ENCODE measurements around the gene NEGR1.

NEGR1 gene

GRCh38 chr1:72230746-72231145 is 51.6 kb downstream of the NEGR1 start:
- no peak for DNase-seq (ENCODE audit: low read depth)

DNA sequence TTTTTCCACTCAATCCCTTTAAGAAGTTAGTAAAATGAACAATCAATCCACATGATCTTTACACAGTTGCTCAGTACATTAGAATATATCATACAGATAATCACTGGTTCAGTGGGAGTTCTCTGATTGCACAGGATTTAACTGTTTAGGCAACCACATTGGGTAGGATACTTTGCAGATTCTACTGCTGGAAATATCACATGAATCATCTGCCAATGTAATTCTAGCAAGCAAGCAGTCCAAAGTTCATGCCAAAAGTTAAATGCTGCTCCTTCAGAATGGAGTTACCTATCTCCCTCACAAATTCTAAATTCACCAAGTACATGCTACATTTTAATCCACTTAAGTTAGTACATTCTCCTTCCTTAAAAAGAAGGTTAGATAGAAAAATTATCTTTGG is 52.4 kb downstream of the NEGR1 start:
- DNase-seq (ENCODE audit: low read depth) = no peak

DNA sequence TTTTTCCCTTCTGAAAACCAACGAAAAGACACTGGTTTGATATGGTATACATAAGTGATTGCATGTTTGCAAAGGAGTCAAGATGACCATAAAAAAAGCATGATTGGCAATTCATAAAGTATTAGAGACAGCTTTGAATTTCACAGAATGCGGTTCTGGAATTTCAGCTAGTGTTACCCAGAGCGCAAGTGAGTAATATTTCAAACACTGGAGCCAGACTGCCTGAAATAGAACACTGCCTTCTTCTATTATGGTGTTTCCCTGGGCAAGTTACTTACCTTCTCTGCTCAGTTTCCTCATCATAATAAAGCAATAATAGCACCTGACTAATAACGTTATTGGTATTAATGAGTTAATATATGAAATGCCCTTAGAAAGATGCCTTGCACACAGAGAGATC is 54.7 kb downstream of the NEGR1 start:
- DNase-seq (ENCODE audit: low read depth) = no peak

GRCh38 chr1:72224506-72224905 is 57.8 kb downstream of the NEGR1 start:
- no peak for DNase-seq (ENCODE audit: low read depth)

GRCh38 chr1:72221811-72222210 is 60.5 kb downstream of the NEGR1 start:
- DNase-seq (ENCODE audit: low read depth) = no peak

DNA sequence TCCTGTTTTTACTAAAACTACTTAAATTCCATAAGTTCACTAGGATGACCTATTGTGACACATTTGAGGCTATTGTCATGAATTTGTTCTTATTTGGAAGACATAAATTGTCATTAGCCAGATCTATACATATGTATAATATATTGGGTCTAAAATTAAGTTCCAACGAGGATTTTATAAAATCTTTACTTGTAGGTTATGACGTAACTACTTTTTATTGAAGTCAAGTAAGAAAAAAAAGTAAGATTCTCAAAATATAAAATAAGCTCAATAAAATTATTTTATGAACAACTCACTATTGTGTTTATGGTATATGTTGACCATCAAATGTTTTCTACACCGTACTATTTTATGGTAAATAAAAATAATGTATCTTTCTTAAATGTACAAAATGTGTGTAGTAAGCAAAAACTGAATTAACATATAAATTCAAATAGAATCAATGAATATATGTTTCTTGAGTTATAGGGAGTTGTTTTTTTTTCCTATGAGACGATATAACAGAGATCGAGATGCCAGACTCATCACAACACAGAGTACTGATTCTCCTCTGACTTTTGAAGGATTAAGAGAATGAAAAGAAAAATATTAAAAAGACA is 64.1 kb downstream of the NEGR1 start:
- DNase-seq (ENCODE audit: low read depth) = no peak

DNA sequence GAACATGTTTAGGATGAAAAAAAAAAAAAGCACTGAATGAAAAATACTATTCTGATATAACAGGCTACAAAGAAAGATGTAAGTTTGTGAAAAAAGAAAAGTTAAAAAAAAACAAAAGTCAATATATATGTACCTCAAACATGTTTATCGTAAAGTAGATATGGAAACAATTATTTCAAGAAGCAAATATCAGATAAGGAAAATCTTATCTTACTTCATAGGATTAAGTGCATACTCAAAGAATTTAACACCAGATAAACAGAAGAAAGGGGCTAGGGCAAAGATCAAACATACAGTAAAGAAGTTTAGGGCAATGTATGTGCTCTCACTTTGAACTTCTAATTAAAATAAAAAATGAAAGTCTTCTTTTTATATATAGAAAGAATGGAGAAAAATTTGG is 75.3 kb downstream of the NEGR1 start:
- DNase-seq (ENCODE audit: low read depth) = no peak

DNA sequence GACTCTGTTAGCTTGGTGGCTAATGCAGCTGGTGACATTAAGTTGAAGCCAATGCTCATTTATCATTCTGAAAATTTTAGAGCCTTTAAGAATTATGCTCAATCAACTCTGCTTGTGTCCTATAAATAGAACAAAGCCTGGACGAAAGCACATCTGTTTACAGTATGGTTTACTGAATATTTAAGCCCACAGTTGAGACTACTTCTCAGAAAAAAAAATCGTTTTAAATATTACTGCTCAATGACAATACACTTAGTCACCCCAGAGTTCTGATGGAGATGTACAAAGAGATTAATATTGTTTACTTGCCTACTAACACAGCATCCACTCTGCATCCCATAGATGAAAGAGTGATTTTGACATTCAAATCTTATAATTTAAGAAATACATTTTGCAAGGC is 79.6 kb downstream of the NEGR1 start:
- DNase-seq (ENCODE audit: low read depth) = no peak

DNA sequence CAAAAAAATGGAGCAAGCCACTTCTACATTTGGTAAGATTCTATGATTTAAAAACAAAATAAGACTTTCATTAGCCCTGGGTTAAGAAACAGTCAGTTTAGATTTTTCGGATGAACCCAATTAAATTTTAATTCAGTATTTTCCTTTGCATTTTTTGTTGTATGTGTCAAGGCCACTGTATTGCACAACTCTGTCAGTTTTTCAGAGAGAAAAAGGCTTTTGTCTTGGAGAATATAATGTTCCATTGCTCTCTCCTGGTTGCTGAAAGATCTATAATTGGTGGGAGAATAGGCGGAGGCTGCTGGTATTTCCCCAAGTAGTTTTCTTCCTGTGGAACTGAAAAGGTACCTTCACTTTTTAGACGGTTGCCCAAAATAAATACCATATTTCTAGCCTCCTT is 84.6 kb downstream of the NEGR1 start:
- no peak for DNase-seq (ENCODE audit: low read depth)

- DNase-seq (ENCODE audit: low read depth) = no peak
Measured at GRCh38 chr1:72186733-72187307, 95.5 kb downstream of the NEGR1 start.

DNA sequence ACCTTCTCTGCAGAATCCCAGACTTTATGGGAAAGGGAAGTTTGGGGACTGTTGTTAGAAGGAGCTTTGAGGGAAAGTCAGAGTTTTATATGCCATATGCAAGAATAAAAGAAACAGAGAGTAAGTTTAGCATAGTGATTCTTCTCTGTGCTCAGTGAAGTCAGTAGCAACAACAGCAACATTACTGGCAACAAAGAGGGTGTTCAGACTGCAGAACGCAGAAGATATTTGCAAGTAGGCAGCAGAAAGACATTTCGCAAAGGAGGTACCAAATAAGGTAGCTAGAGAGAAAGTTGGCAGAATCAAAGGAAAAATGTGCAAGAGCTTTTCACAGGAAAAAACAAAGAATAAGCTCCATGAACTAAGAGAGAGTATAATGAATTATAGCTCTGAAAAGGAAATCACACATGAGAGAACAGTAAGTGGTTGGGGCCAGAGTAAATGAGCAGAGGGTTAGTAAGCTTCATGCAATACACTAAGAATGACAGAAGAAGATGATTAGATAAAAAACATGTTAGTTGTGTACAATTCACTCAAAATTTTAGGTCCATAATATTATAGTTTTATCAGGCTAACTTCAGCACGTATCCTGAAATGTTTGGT is 98.1 kb downstream of the NEGR1 start:
- no peak for DNase-seq (ENCODE audit: low read depth)

DNA sequence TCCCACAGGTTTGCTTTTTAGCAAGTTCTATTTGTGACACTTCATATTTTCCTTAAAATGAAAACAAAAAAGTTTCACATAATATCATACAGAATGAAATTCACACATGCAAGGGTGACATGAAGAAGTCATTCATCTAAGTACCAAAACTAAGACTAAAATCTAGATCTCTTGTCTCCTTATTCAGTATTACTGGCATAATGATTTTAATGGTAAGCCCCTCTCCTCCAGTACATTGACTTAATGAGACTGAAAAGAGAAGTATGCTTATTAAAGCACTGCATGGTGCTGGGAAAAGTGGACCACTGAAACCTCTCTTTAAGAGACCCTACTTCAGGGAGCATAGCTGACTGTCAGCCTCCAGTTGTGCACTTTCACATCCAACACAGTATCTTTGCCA is 99.5 kb downstream of the NEGR1 start:
- DNase-seq (ENCODE audit: low read depth) = no peak

DNA sequence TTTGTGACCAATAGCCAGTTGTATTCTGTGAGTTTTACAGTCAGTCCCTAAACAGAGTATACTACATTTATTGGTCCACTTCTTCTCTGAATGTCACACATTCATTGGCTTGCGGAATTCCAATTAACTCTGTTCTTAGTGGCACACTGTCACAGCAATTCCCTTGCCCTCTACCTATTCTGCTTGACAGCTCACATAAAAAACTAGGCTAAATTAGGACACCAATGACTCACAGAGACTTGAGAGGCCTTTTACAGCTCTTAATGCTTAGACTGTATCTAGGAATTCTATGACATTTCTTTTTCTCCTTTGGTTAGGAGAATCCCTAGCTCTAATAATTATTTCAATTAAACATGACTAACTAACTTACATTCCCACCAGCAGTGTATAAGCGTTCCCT is 104.1 kb downstream of the NEGR1 start:
- DNase-seq (ENCODE audit: low read depth) = no peak

- DNase-seq (ENCODE audit: low read depth) = no peak
Measured at GRCh38 chr1:72177711-72178110, 104.6 kb downstream of the NEGR1 start.

GRCh38 chr1:72170246-72170645 is 112.1 kb downstream of the NEGR1 start:
- DNase-seq (ENCODE audit: low read depth) = no peak

GRCh38 chr1:72166426-72166825 is 115.9 kb downstream of the NEGR1 start:
- no peak for DNase-seq (ENCODE audit: low read depth)

DNA sequence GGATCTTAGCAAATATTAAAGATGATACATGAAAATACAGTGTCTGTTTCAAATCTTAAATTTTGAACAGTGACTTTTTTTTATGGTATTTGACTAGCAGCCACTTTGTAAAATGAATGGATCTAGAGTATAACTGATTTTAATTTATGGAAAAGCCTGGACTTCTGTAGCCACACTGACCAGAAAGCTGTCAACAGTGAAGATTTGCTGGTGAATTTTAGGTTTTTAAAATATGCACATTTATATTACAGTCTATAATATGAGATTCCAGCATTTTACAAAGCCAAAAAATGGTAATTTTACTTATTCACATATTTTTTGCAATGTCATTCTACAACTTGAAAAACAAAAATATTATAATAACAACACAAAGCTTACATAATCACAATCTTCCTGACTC is 131.8 kb downstream of the NEGR1 start:
- DNase-seq (ENCODE audit: low read depth) = no peak

- DNase-seq (ENCODE audit: low read depth) = no peak
Measured at GRCh38 chr1:72141875-72142274, 140.5 kb downstream of the NEGR1 start.

DNA sequence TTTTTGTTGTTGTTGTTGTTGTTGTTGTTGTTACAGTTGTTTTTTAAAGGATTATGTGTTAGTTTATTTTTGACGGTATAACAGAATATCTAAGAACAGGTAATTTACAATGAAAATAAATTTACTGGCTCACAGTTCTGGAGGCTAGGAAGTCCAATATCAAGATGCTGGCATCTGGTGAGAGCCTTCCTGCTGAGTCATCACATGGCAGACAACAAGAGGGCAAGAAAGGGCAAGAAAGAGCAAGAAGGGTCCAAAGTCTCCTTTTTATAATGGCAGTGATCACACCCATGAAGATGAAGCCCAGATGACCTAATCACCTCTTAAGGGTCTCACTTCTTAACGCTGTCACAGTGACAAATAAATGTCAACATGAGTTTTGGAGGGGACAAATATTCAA is 142.1 kb downstream of the NEGR1 start:
- DNase-seq (ENCODE audit: low read depth) = no peak

DNA sequence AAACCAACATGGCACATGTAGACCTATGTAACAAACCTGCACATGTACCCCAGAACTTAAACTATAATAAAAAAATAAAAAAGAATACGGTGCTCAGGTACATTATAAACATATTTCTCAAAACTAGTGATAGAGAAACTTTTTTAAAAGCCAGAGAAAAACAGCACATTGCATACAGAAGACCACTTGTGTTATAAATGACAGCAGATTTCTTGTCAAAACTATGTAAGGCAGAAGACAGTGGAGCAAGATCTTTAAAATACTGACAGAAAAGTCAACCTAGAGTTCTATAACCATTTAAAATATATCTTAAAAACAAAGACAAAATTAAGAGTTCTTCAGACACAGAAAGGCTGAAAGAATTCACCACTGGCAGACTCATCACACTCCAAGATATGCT is 144.7 kb downstream of the NEGR1 start:
- DNase-seq (ENCODE audit: low read depth) = no peak

GRCh38 chr1:72129869-72130268 is 152.5 kb downstream of the NEGR1 start:
- no peak for DNase-seq (ENCODE audit: low read depth)

GRCh38 chr1:72122099-72122880 is 160.0 kb downstream of the NEGR1 start:
- DNase-seq (ENCODE audit: low read depth) = no peak

- DNase-seq (ENCODE audit: low read depth) = no peak
Measured at GRCh38 chr1:72119491-72119890, 162.8 kb downstream of the NEGR1 start.

Data from stromal cell of bone marrow (primary cell).